Activated naive CD4-positive, alpha-beta T cell treated with anti-CD3 and anti-CD28 coated beads, Interleukin-2, amount 50 U/mL, for 72 hours (primary cell): ENCODE measurements around the gene TLK1. TPM values are rescaled to one million over a fixed set of nuclear protein-coding genes. Genes with fewer than 3 reads are reported as not detected.

Experiments
- ATAC-seq, 2 donors: fragments of 150-1000 bp; cut with Tn5 transposase; 2 replicates each; pipeline ENCODE4 v1.10.0; 2021; ENCODE audit warnings: mild to moderate bottlenecking in 2 of 2, moderate library complexity in 2 of 2
- DNase-seq, 2 donors: peaks; one replicate each; pipeline ENCODE4 v3.0.0; 2021 to 2022; ENCODE audit warnings: low spot score in 2 of 2
- H3K27ac Mint-ChIP-seq, 2 donors: one replicate each; pipeline ENCODE4 v1.8.0; 2022; ENCODE audit warnings: mild to moderate bottlenecking in 2 of 2, mixed read lengths in 2 of 2
- H3K36me3 Mint-ChIP-seq, 2 donors: one replicate each; pipeline ENCODE4 v1.8.0; 2022; ENCODE audit warnings: mixed read lengths in 2 of 2
- H3K9me3 Mint-ChIP-seq, 2 donors: one replicate each; pipeline ENCODE4 v1.8.0; 2022; ENCODE audit warnings: mixed read lengths in 2 of 2
- total RNA-seq, 2 donors: library from RNA; stranded (reverse); gene quantifications; one replicate each; pipeline ENCODE4 v1.2.3, GENCODE V29; 2022

TLK1 gene
- total RNA-seq, 2 donors from 2014 or later = 56.9 to 81.0 TPM

GRCh38 chr2:170974304-170974993 is 186.2 kb downstream of the TLK1 start:
- H3K36me3 Mint-ChIP-seq = peaks cover 0 to 5% of the 10 kb centered on the region in 2 donors
- H3K27ac Mint-ChIP-seq = peak overlapping the region in 1 of 2 donors; percentile 10
- DNase-seq (no peak), ATAC-seq (no peak)
- no peaks in the 10 kb centered on the region for H3K9me3 Mint-ChIP-seq

GRCh38 chr2:170973492-170974303 is 187.0 kb downstream of the TLK1 start:
- Mint-ChIP-seq H3K27ac (peak overlapping the region; percentile 79 to 93), H3K36me3 (peaks cover 0 to 5% of the 10 kb centered on the region in 2 donors), H3K9me3 (no peaks in the 10 kb centered on the region)
- ATAC-seq (peak; percentile 94 to 96), DNase-seq (peak; percentile 90 to 91)

- peak overlapping the region; percentile 79 to 93 for H3K27ac Mint-ChIP-seq
- H3K9me3 Mint-ChIP-seq = no peaks in the 10 kb centered on the region
Observed at GRCh38 chr2:170973225-170973491, 187.5 kb downstream of the TLK1 start.

DNA sequence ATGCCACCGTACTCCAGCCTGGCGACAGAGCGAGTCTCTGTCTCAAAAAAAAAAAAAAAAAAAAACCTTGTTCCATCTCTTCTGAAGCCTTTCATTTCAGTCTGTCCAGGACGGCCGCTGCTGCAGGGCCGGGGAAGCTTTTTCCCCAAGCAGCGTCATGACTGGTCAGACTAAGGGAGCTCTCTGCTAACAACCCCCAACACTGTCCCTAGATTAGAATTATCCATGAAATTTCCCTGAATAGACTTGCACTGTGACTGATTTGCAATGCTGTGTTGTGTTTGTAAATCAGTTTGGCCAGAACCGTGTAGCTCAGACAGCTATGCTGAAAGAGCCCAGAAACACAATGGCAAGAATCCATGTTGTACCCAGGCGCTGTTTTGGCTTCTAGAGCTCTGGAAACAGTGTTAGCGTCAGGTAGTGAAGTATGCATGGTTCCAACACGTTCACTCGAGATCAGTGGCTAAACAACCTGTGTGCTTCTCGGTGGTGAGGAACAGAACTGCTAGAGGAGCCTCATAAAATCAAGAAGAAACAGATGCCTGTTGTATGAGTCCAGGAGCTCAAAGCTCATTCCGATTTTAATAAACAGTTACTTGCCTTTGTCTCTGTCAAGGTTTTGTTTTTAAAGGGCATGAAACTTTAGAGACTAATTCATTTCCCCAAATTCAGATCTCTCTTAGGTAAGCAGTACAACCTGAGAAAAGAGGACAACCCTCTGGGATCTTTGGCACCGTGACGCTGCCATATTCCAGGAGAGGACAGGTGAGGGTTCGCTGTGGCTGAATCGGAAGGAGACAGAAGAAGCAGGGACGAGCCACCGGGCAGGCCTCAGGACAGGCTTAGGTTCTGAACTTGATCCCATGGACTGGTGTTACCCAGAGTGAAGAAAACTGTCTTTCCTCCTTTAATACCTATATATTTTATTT is 188.1 kb downstream of the TLK1 start:
- DNase-seq = no peak

More at GRCh38 chr2:170973225-170973491, 187.5 kb downstream of the TLK1 start:
- no peak for DNase-seq
- H3K36me3 Mint-ChIP-seq = peaks cover 0 to 5% of the 10 kb centered on the region in 2 donors
- ATAC-seq = no peak

DNA sequence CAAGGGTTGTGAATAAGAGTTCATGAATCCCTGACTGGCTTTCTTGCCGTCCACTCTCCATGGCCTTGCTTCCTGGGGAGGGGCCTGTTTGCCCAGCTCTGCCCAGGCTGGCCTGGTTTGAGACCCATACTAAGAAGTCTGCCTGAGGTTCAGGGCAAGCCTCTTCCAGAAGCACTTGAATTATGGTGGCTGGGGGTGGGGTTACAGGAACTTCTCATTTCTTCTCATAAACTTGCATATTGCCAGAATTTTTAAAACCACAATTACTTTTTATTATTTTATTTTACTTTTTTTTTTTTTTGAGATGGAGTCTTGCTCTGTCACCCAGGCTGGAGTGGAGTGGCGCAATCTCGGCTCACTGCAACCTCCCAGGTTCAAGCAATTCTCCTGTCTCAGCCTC is 189.6 kb downstream of the TLK1 start:
- DNase-seq (no peak), ATAC-seq (no peak)
- Mint-ChIP-seq H3K27ac (no peak overlapping the region), H3K36me3 (peaks cover 4 to 5% of the 10 kb centered on the region in 2 donors), H3K9me3 (no peaks in the 10 kb centered on the region)

More for the DNA sequence above, 188.1 kb downstream of the TLK1 start:
- no peak for ATAC-seq
- peaks cover 0 to 5% of the 10 kb centered on the region in 2 donors for H3K36me3 Mint-ChIP-seq
- peak overlapping the region; percentile 79 to 93 for H3K27ac Mint-ChIP-seq
- no peaks in the 10 kb centered on the region for H3K9me3 Mint-ChIP-seq

DNA sequence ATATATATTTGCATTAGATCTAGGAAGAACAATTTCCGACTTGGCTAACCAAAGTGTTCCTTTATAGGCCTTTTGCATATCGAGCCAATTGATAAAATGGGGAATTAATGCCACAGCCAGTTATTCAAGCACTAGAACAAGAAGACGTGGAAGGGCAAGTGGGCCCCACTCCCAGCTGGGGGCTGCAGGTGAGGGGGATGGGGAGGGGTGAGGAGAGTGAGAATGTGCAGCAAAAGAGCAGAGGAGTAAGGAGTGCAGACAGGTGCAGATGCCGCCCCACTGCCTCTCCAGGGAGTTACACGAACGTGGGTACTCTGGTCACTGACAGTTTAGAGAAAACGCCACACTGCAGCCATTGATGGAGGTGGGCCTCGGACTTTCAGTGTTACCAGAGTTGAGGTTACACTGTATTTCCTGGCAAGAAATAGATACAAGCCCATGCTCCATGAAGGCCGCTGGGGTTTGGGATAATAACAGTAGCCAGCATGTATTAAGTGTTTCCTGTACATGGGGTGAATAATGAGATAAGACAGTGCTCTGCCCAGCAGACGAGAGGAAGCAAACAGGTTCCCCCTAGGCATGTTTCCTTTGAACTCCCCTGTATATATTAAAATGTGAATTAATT is 190.7 kb downstream of the TLK1 start:
- ATAC-seq = no peak
- no peak for DNase-seq
- H3K36me3 Mint-ChIP-seq = peaks cover 4 to 5% of the 10 kb centered on the region in 2 donors
- H3K9me3 Mint-ChIP-seq = no peaks in the 10 kb centered on the region
- H3K27ac Mint-ChIP-seq = peak overlapping the region in 1 of 2 donors; percentile 35

- no peaks in the 10 kb centered on the region for H3K9me3 Mint-ChIP-seq
- ATAC-seq (no peak), DNase-seq (no peak)
- peak overlapping the region in 1 of 2 donors; percentile 73 for H3K27ac Mint-ChIP-seq
- peaks cover 4 to 5% of the 10 kb centered on the region in 2 donors for H3K36me3 Mint-ChIP-seq
Observed at GRCh38 chr2:170969030-170969429, 191.7 kb downstream of the TLK1 start.

DNA sequence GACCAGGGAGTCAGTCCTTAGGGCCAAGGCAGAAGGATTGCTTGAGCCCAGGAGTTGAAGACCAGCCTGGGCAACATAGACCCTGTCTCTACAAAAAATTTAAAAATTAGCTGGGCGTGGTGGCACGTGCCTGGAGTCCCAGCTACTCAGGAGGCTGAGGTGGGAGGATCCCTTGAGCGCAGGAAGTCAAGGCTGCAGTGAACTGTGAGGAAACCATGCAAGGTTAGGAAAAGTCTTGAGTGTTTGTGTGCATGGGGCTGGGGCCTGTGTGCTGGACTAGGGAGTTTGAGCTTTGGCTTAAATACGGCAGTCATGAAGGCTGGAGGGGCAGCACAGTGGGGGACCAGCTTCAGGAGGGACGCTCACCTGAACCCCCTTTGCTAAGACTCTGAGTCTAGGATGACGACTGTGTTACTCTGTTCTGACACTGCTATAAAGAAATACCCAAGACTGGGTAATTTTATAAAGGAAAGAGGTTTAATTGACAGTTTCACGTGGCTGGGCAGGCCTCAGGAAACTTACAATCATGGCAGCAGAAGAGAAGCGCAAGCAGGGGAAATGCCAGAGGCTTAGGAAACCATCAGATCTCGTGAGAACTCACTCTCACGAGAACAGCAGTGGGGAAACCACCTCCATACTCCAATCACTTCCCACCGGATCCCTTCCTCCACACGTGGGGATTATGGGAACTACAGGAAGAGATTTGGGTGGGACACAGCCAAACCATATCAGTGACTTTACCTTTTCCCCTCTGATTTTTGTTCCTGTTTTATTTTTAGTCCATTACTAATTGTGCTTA is 192.3 kb downstream of the TLK1 start:
- peak overlapping the region; percentile 73 for H3K27ac Mint-ChIP-seq
- H3K36me3 Mint-ChIP-seq = peaks cover 4 to 5% of the 10 kb centered on the region in 2 donors
- H3K9me3 Mint-ChIP-seq = no peaks in the 10 kb centered on the region
- DNase-seq (no peak), ATAC-seq (no peak)

- H3K9me3 Mint-ChIP-seq = no peaks in the 10 kb centered on the region
- peak overlapping the region in 1 of 2 donors; percentile 73 for H3K27ac Mint-ChIP-seq
- peaks cover 4 to 5% of the 10 kb centered on the region in 2 donors for H3K36me3 Mint-ChIP-seq
- DNase-seq (no peak), ATAC-seq (no peak)
Observed at GRCh38 chr2:170967553-170967952, 193.1 kb downstream of the TLK1 start.

DNA sequence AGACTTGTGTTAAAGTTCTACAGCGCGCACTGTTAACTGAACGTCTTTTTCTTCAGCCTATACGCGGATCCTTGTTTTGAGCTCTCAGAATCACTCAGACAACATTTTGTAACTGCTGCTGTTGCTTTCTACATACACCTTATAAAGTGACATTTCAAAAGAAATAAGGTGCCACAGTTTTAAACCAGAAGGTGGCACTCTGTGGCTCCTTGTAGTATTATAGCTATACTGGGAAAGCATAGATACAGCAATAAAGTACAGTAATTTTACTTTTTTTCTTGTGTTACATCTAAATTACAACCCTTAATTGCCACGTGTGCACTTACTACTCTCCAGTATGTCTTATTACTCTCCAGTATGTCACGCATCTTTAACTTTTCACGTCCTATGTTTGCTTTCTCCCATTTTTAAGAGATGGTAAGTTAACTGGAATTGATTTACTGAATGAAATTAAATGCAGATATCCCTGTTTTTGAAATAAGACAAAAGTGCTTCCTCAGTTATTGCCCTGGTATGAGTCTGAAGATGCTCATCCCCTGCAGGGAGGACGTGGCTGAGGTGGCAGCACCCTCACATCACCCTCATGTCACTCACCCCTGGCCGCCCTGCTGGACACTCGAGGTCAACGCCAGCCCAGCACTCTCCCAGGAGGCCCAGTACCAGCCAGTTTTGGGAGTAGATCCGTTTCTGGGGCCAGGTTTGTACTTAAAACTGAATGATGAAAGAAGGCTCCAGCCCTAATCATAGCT is 193.9 kb downstream of the TLK1 start:
- DNase-seq = no peak
- H3K36me3 Mint-ChIP-seq = peaks cover 0 to 4% of the 10 kb centered on the region in 2 donors
- peak in 1 of 2 donors; percentile 60 for ATAC-seq
- H3K9me3 Mint-ChIP-seq = no peaks in the 10 kb centered on the region
- H3K27ac Mint-ChIP-seq = peak overlapping the region in 1 of 2 donors; percentile 83

DNA sequence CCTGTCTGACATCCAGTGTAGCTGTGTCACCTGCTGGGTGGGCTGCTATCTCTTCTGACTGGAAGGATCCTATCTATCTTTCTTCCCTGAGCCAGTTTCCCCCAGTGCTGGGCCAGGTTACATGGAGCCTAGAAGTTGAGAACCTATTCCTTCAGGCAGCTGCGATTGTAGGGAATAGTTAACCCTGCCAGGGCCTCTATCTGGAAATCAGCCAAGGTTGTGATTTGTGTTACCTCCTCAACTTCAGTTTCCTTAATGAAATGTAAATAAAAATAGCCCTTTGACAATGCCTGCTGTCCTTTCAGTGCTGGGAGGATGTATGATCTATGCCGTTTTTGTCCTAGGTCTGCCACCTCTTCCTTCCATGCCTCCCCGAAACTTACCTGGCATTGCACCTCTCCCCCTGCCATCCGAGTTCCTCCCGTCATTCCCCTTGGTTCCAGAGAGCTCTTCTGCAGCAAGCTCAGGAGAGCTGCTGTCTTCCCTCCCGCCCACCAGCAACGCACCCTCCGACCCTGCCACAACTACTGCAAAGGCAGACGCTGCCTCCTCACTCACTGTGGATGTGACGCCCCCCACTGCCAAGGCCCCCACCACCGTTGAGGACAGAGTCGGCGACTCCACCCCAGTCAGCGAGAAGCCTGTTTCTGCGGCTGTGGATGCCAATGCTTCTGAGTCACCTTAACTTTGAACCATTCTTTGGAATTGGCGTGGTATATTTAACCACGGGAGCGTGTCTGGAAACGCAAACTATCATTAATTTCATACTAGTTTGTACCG is 195.1 kb downstream of the TLK1 start:
- Mint-ChIP-seq H3K9me3 (no peaks in the 10 kb centered on the region), H3K36me3 (peaks cover 0 to 4% of the 10 kb centered on the region in 2 donors), H3K27ac (peak overlapping the region in 1 of 2 donors; percentile 77)
- ATAC-seq = no peak
- DNase-seq = no peak

GRCh38 chr2:170963386-170963785 is 197.3 kb downstream of the TLK1 start:
- ATAC-seq (no peak), DNase-seq (no peak)
- Mint-ChIP-seq H3K36me3 (peaks cover 0 to 4% of the 10 kb centered on the region in 2 donors), H3K27ac (no peak overlapping the region), H3K9me3 (no peaks in the 10 kb centered on the region)

DNA sequence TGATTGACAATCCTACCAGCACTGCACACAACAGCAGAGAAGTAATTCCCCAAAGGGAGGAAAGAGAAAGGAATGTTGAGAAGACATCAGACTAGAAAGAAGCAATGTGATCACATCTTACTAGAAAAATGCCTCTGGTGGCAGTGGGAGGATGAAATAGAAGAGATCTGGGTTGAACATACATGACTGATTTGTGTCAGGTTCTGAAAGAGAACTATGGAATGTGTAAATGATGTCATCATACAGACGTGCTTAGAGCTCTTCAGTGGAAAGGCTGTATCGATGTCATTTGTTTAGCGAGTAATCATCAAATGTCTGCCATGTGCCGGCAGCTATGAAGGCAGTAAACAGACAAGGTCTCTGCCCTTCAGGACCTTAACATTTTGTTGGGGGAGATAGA is 206.8 kb downstream of the TLK1 start:
- Mint-ChIP-seq H3K36me3 (peaks cover 21 to 27% of the 10 kb centered on the region in 2 donors), H3K9me3 (no peaks in the 10 kb centered on the region)

GRCh38 chr2:170950221-170950761 is 210.4 kb downstream of the TLK1 start:
- Mint-ChIP-seq H3K36me3 (peaks cover 16 to 27% of the 10 kb centered on the region in 2 donors), H3K9me3 (no peaks in the 10 kb centered on the region), H3K27ac (peak overlapping the region in 1 of 2 donors; percentile 11)
- ATAC-seq (no peak), DNase-seq (no peak)

More for the DNA sequence above, 206.8 kb downstream of the TLK1 start:
- ATAC-seq (no peak), DNase-seq (no peak)
- H3K27ac Mint-ChIP-seq = peak overlapping the region in 1 of 2 donors; percentile 2
